ENCODE results near the gene ZNG1A.
"Not testable (repeated sequence)": the region's sequence is repeated elsewhere in the genome, so short reads cannot be mapped to it uniquely, and the experiment has no call there.

ZNG1A gene

GRCh38 chr9:178970-179383 is at the start of gene ZNG1A:
Gene ZNG1A (minus strand): TSS chr9:179056. CDS start chr9:178969, 87 bp downstream.
- not testable (repeated sequence) for H3K36me3 ChIP-seq (ENCODE audit: insufficient read depth, insufficient read length, low read length); H3K27me3 ChIP-seq (ENCODE audit: insufficient read depth, insufficient read length); H3K9ac ChIP-seq (ENCODE audit: insufficient read length, low read depth); H3K4me1 ChIP-seq (ENCODE audit: insufficient read depth, insufficient read length); H3K4me3 ChIP-seq (ENCODE audit: insufficient read length, low read depth); H3K9me3 ChIP-seq (ENCODE audit: insufficient read depth, low read length); DNase-seq (ENCODE audit: low read depth, low spot score)

DNA sequence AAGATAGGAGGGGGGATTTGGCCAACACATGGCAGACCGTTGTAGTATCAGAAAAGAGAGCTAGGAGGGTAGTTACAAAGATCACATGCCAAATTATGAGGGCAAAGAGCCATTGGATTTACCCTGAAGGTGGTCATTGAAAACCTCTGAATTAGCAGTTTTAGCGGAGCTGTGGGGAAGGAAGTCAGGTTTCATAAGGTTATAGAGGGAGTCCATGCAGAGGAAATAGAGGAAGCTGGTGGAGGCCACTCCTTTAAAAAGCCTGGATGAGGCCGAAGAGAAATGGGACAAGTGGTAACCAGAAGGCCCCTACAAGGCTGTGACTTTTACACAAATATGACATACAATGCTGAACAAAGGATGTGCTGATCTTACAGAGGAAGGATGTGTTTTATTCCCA is 49.0 kb upstream of the ZNG1A start:
- Histone ChIP-seq H3K36me3 (ENCODE audit: insufficient read depth, insufficient read length, low read length) (no peaks in the 10 kb centered on the region), H3K4me3 (ENCODE audit: insufficient read length, low read depth) (no peak overlapping the region), H3K9ac (ENCODE audit: insufficient read length, low read depth) (no peak overlapping the region), H3K9me3 (ENCODE audit: insufficient read depth, low read length) (no peaks in the 10 kb centered on the region), H3K27me3 (ENCODE audit: insufficient read depth, insufficient read length) (no peaks in the 10 kb centered on the region), H3K4me1 (ENCODE audit: insufficient read depth, insufficient read length) (no peaks in the 10 kb centered on the region)
- TF ChIP-seq YY1 (IDR thresholded peaks at IDR 0.05; ENCODE audit: insufficient read depth, insufficient read length) (no peak), SUZ12 (IDR thresholded peaks at IDR 0.05; ENCODE audit: extremely low read depth, insufficient read depth, insufficient read length) (no peak), ZNF274 (IDR thresholded peaks at IDR 0.05; ENCODE audit: low read depth, low read length) (no peak)
- DNase-seq (ENCODE audit: low read depth, low spot score), result no peak

DNA sequence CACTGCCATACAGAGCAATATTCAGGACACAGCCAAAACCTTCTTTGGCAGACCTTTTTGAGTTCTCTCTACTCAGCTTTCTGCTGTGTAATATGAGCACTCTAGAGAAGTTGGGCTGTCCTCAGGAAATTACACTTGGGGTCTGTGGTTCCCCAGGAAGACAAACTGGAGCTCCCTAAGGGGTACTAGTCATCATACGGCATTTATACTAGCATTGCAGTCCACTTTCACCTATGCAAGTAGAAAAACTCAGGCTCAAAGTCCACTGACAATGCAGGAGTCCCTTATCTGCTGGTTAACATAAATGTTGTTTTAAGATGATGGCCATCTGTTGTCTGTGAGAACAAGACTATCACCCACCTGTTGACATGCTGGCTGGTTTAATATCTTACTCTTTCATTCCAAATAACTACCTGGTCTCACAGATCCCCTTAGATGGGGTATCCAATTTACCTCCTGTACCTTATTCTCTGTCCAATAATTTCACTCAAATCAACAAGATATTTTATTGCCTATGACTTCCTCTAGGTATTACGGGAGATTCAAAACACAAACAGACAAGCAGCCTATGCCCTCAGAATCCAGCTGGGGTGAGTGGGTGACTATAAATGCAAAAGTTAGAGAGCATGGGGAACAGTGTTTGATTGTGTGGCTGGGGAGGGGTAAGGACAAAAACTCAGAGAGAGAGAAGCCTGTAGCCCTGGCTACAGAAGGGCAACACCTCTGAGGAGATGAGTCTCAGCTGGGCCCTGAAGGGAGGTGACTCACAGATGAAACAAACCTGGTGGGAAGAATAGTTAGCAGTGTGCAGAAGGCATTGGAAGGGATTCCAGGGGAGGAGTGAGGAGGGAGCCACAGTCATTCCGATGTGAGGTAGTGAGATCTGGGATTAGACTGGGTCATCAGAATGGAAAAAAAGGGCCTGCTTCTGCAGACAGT is 46.0 kb upstream of the ZNG1A start:
- TF ChIP-seq ZNF274 (IDR thresholded peaks at IDR 0.05; ENCODE audit: low read depth, low read length) (no peak), SUZ12 (IDR thresholded peaks at IDR 0.05; ENCODE audit: extremely low read depth, insufficient read depth, insufficient read length) (no peak), YY1 (IDR thresholded peaks at IDR 0.05; ENCODE audit: insufficient read depth, insufficient read length) (no peak)
- DNase-seq (ENCODE audit: low read depth, low spot score), result no peak
- Histone ChIP-seq H3K9me3 (ENCODE audit: insufficient read depth, low read length) (no peaks in the 10 kb centered on the region), H3K4me3 (ENCODE audit: insufficient read length, low read depth) (no peak overlapping the region), H3K4me1 (ENCODE audit: insufficient read depth, insufficient read length) (no peaks in the 10 kb centered on the region), H3K9ac (ENCODE audit: insufficient read length, low read depth) (no peak overlapping the region), H3K36me3 (ENCODE audit: insufficient read depth, insufficient read length, low read length) (no peaks in the 10 kb centered on the region), H3K27me3 (ENCODE audit: insufficient read depth, insufficient read length) (no peaks in the 10 kb centered on the region)

GRCh38 chr9:224026-224425 is 45.2 kb upstream of the ZNG1A start:
- TF ChIP-seq SUZ12 (IDR thresholded peaks at IDR 0.05; ENCODE audit: extremely low read depth, insufficient read depth, insufficient read length), result no peak
- no peak for TF ChIP-seq ZNF274 (IDR thresholded peaks at IDR 0.05; ENCODE audit: low read depth, low read length)
- no peak overlapping the region for H3K9ac ChIP-seq (ENCODE audit: insufficient read length, low read depth)

GRCh38 chr9:223152-223551 is 44.3 kb upstream of the ZNG1A start:
- Histone ChIP-seq H3K9ac (ENCODE audit: insufficient read length, low read depth) (no peak overlapping the region), H3K4me3 (ENCODE audit: insufficient read length, low read depth) (no peak overlapping the region), H3K4me1 (ENCODE audit: insufficient read depth, insufficient read length) (no peaks in the 10 kb centered on the region), H3K36me3 (ENCODE audit: insufficient read depth, insufficient read length, low read length) (no peaks in the 10 kb centered on the region), H3K27me3 (ENCODE audit: insufficient read depth, insufficient read length) (no peaks in the 10 kb centered on the region), H3K9me3 (ENCODE audit: insufficient read depth, low read length) (no peaks in the 10 kb centered on the region)
- no peak for DNase-seq (ENCODE audit: low read depth, low spot score)
- TF ChIP-seq YY1 (IDR thresholded peaks at IDR 0.05; ENCODE audit: insufficient read depth, insufficient read length), result no peak
- TF ChIP-seq SUZ12 (IDR thresholded peaks at IDR 0.05; ENCODE audit: extremely low read depth, insufficient read depth, insufficient read length), result no peak
- TF ChIP-seq ZNF274 (IDR thresholded peaks at IDR 0.05; ENCODE audit: low read depth, low read length), result no peak

More at GRCh38 chr9:224026-224425, 45.2 kb upstream of the ZNG1A start:
- Histone ChIP-seq H3K4me3 (ENCODE audit: insufficient read length, low read depth) (no peak overlapping the region), H3K36me3 (ENCODE audit: insufficient read depth, insufficient read length, low read length) (no peaks in the 10 kb centered on the region), H3K27me3 (ENCODE audit: insufficient read depth, insufficient read length) (no peaks in the 10 kb centered on the region), H3K9me3 (ENCODE audit: insufficient read depth, low read length) (no peaks in the 10 kb centered on the region), H3K4me1 (ENCODE audit: insufficient read depth, insufficient read length) (no peaks in the 10 kb centered on the region)
- no peak for DNase-seq (ENCODE audit: low read depth, low spot score)

GRCh38 chr9:221989-222776 is 43.3 kb upstream of the ZNG1A start:
- Histone ChIP-seq H3K36me3 (ENCODE audit: insufficient read depth, insufficient read length, low read length) (no peaks in the 10 kb centered on the region), H3K4me3 (ENCODE audit: insufficient read length, low read depth) (no peak overlapping the region), H3K27me3 (ENCODE audit: insufficient read depth, insufficient read length) (peaks cover under 1% of the 10 kb centered on the region), H3K9ac (ENCODE audit: insufficient read length, low read depth) (no peak overlapping the region), H3K4me1 (ENCODE audit: insufficient read depth, insufficient read length) (no peaks in the 10 kb centered on the region), H3K9me3 (ENCODE audit: insufficient read depth, low read length) (no peaks in the 10 kb centered on the region)
- no peak for TF ChIP-seq YY1 (IDR thresholded peaks at IDR 0.05; ENCODE audit: insufficient read depth, insufficient read length)
- no peak for TF ChIP-seq SUZ12 (IDR thresholded peaks at IDR 0.05; ENCODE audit: extremely low read depth, insufficient read depth, insufficient read length)
- no peak for TF ChIP-seq ZNF274 (IDR thresholded peaks at IDR 0.05; ENCODE audit: low read depth, low read length)
- no peak for DNase-seq (ENCODE audit: low read depth, low spot score)

DNA sequence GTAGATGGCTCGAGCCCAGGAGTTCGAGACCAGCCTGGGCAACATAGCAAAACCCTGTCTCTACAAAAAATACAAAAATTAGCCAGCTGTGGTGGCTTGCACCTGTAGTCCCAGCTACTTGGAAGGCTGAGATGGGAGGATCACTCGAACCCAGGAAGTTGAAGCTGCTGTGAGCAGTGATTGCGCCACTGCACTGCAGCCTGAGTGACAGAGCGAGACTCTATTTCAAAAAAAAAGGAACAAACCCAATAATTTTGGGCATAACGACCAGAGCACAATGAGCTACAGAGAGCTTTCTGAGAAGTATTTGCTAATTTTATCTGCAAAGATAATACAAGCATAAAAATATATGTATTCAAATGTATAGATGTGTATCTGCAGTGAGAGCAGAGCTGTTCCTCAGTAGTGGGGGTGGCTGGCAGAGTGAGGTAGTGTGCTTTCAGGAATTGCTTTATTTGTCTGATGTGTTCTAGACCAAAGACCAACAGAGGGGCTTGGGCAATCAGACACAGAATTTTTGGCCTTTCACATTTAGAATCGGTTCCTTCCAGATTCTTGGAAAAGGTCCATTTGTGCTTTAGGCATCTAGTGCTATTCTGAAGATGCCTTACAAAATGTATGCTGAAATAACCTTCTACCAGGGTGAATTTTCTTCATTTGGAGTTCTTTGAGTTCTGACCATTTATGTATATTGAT is 41.0 kb upstream of the ZNG1A start:
- no peaks in the 10 kb centered on the region for H3K4me1 ChIP-seq (ENCODE audit: insufficient read depth, insufficient read length)
- no peaks in the 10 kb centered on the region for H3K36me3 ChIP-seq (ENCODE audit: insufficient read depth, insufficient read length, low read length)
- TF ChIP-seq YY1 (IDR thresholded peaks at IDR 0.05; ENCODE audit: insufficient read depth, insufficient read length), result no peak
- TF ChIP-seq ZNF274 (IDR thresholded peaks at IDR 0.05; ENCODE audit: low read depth, low read length), result no peak
- no peak for TF ChIP-seq SUZ12 (IDR thresholded peaks at IDR 0.05; ENCODE audit: extremely low read depth, insufficient read depth, insufficient read length)
- H3K27me3 ChIP-seq (ENCODE audit: insufficient read depth, insufficient read length), result peaks cover 24% of the 10 kb centered on the region
- no peak overlapping the region for H3K4me3 ChIP-seq (ENCODE audit: insufficient read length, low read depth)
- no peaks in the 10 kb centered on the region for H3K9me3 ChIP-seq (ENCODE audit: insufficient read depth, low read length)
- DNase-seq (ENCODE audit: low read depth, low spot score), result no peak
- H3K9ac ChIP-seq (ENCODE audit: insufficient read length, low read depth), result no peak overlapping the region

DNA sequence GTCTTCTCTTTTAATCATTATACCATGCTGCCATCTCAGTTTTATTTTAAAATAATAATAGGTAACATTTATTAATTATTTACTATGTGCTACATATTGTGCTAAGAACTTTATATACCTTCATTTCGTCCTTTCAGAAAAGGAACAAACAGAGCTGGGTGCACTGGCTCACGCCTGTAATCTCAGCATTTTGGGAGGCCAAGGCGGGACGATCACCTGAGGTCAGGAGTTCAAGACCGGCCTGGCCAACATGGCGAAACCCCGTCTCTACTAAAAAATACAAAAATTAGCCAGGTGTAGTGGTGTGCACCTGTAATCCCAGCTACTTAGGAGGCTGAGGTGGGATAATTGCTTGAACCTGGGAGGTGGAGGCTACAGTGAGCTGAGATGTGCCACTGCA is 40.2 kb upstream of the ZNG1A start:
- not testable (repeated sequence) for H3K9me3 ChIP-seq (ENCODE audit: insufficient read depth, low read length); H3K36me3 ChIP-seq (ENCODE audit: insufficient read depth, insufficient read length, low read length); DNase-seq (ENCODE audit: low read depth, low spot score); H3K4me3 ChIP-seq (ENCODE audit: insufficient read length, low read depth); H3K9ac ChIP-seq (ENCODE audit: insufficient read length, low read depth); H3K4me1 ChIP-seq (ENCODE audit: insufficient read depth, insufficient read length)
- H3K27me3 ChIP-seq (ENCODE audit: insufficient read depth, insufficient read length), result peaks cover 32% of the 10 kb centered on the region

Data from NT2/D1 (cell line).